HG03045 (cell line): ENCODE results near the gene GPRC5B.

ENCODE experiments used
- ATAC-seq: cut with Tn5 transposase; IDR thresholded peaks from one replicate; pipeline ENCODE4 v1.9.1; 2021; ENCODE audit warnings: mild to moderate bottlenecking, moderate library complexity; ENCODE audit not compliant: unreplicated experiment

GPRC5B gene

DNA sequence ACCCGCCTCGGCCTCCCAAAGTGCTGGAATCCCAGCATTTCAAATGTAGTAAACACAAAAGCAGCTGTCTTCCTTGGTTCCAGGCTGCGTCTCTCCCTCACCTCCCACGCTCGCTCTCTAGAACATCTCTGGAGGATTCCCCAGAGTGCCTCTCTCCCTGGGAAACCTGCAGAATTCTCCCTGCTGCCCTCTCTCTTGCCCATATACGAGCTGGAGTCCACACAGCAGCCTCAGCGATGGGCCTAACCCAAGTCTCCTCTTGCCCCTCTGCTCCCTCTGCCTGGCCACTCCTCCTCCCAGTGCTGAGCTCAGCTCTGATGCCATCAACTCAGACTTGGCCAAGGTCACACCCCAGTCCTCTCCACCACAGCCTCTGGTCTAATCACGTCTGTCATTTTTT, 10.6 kb downstream of the GPRC5B start:
- ATAC-seq, result no peak

DNA sequence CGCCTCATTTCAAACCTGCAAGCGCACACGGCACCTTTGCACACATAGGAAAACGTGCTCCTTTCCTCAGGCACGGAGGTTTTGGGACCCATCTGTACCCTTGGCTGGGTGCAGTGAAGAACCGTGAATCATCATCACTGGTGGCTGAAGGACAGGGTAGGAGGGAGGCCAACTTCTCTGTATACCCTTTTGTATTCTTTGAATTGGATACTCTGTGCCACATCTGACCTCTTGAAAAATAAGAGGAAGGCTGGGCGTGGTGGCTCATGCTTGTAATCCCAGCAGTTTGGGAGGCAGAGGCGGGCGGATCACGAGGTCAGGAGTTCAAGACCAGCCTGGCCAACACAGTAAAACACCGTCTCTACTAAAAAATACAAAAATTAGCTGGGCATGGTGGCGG, 11.7 kb downstream of the GPRC5B start:
- ATAC-seq, result no peak

DNA sequence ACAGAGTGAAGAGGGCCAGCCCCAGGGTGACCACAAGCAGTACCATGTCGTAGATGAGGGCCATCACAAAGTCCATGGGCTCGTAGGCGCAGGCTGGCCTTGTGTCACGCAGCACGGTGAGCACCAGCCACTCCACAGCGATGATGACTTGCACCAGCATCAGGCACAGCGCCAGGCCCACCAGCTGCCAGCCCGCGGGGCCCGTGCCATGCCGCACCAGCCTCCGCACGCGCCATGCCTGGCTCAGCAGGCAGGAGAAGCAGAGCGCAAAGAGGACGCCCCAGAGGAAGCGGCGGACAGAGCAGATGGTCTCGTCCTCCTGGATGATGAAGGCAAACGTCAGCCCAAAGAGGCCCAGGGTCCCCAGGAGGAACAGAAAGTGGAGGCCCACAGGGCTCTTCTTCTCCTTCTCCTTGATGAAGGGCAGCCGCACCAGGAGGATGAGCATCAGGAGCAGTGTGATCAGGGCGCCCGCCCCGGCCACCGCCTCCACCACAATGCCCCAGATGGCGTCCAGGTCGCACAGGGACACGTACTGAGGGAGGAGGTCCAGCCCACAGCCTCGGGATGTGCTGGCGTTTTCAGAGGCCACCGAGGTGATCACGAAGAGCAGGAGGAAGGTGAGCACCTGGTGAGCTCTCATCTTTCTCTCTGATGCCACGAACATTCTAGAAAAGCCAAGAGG, 12.3 kb downstream of the GPRC5B start:
- ATAC-seq, result no peak

DNA sequence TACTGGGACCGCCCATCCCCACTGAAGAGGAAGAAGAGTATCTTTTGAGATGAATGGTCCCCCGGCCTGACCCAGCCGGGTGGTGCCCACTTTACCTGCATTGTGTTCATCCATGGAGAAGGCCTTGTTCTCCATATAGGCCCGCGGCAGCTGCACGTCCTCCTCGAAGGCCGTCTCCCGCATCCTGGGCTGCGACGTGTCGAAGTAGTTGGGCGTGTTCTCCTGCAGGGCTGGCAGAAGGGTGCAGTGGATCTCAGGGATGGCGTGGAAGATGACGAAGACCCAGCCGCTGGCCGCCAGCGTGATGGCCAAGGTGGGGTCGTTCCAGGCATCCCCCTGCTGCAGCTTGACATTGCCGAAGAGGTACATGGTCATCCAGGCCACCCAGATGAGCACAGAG, 12.9 kb downstream of the GPRC5B start:
- no peak for ATAC-seq

DNA sequence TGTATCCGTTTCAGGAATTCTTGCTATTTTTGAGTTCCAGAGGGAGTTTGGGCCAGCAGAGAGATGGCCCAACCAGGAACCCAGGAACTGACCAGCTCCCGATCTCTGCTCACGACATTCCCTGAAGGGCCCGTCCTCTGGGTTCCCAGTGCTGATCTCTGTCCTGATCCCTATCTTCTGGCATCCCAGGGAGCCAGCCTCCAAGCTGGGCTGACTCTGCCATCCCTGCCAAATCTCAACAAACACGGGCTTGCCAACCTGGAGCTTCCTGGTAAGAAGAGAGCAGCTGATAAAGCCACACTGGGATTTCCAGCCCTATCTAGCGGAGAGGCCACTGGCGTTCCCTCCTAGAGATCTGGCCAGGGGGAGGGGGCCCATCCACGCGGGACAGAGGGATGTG, 16.2 kb downstream of the GPRC5B start:
- ATAC-seq, result no peak

DNA sequence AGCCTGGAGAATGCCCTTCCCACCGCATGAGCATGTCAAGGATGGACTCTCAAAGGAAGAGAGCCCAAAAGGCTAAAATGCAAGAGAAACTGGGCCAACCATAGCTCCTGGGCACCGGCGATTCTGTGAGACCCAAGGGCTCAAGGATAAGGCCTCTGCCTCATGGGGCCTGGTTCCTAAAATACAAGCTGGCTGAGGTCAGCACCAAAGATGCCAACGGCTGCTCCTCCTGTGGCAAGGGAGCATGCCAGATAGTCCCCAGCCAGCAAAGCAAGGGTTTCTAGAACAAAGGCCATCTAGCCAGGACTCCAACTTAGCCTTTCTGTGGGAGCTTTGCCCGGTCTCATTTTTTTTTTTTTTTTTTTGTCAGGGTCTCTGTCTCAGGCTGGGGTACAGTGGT, 20.1 kb downstream of the GPRC5B start:
- ATAC-seq, result no peak

DNA sequence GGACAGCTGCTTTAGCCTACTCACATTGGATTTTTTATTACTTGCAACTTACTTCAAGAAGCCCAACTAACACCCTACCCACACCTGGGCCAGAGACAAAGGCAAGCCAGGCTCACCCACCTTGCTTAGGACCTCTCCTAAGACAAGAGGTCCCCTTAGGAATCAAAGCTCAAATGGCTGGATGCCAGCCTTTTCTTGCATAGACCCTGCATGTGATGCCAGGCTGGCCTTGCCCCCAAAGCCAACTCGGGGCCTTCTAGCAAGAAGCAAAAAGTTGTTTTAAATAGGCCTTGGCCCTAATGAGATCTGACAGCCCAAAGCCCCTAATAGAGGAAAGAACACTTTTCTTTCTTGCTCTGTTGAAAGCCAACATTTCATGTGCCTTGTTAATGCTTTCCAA, 20.7 kb downstream of the GPRC5B start:
- ATAC-seq, result no peak

DNA sequence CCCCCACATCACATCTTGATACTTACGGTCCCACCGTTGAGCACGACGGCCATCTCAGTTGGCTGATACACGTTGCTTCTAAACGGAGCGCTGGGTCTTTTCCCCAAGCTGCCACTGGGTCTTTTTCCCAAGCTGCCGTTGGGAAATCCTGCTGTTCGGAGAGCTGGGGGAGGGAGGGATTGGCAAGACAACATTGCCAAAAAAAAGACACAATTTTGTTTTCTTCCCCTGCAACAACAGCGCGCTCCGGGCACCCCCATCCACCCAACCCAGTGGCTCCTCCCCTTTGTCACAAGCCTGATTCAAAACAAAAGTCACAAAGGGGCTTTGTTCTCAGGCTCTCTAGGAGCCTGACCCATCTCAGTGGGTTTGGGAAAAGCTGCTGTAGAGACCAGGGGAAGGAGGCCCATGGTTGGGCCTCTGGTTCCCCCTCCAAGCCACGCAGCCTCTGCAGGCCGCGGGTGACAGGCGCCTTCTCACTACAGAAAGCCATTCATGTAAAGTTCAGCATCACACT, 22.8 kb downstream of the GPRC5B start:
- ATAC-seq, result no peak

DNA sequence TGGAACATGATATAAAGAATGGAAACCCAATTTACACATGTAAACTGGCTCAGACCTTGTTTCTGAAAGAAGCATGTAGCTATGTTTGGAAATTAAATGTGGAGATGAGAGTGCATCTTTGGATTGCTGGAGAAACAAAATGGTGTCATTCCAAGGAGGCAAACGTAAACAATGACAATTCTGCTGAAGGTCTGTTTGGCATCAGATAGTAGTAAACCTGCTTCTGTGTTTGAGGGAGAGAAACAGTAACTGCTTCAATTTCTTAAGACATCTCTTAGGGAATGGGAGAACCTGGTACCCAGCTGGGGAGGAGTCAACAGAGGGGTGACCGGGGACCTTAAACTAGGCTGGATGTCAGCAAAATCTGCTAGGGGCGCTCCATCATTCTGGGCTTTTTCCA, 23.5 kb downstream of the GPRC5B start:
- ATAC-seq, result no peak

DNA sequence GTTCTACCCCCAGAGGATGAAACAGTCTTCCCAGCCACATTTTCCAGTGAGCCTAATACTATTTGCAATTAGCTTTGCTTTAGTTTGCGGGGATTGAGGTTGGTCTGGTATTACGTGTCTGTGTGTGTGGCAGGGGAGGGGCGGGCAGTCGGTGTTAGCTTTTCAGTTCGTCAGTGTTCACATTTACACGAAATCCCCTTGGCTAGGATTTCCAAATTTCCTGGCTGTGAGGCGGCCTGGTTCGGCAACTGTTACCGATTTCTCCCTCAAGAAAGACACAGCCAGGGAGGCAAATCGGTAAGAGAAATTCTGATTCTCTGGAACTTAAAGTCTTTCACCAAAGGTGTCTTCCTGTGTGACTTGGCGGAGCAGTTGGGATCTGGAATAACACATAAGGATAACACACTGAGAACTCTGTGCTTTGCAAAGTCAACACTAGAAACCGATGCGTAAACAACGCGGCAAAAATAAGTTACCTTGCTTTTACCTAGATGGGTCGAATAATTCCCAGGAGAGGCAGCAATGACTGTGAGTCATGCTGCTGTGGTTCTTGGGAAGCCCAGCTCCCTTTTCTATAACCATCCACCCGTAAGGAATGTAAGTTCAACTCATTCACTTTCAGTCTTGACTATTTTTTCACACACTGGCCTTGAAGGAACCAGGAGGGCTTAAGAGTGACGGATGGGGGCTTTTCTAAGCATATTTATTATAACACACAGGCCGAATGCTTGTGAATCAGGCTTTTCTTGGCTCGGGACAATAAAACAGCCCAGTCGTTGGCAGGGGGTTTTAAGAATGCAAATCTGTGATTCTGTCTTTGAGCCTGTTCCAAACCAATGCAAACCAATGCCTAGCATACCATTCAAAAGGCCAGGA, 24.2 kb downstream of the GPRC5B start:
- ATAC-seq, result no peak

DNA sequence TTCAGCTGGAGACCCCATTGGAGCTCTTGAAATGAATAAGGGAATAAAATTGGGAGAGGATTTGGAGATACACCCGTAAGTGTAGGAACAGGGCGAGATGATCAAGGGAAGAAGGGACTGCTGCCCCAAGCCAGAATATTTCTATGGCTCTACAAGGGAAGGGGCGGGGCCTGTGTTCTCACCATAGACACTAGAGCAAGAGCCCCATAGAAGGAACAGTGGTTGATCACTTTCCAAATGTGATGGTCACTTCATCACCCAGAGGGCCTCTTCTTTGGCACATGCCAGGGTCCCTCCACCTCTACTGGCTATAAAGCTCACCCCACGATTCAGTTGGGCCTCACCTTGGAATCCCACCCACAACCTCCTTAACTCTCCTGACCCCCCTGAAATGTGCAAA, 25.0 kb downstream of the GPRC5B start:
- no peak for ATAC-seq

DNA sequence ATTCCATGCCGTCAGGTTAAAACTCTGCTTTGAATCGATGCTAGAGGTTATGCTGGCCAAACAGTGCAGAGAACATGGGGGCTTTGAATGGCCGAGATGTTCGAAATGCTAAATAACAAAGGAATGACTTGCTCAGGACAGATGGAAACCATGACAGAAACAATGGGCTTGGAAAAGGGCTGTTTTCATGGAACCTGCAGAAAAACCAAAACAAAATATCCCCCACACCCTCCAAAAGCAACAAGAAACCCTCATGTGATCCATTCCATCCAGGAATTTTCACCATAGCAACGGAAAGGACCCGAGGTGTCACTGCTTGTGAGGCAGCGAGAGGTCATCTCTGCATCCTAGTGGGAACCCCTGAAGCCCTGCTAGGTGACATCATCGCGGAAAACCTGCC, 25.5 kb downstream of the GPRC5B start:
- no peak for ATAC-seq

DNA sequence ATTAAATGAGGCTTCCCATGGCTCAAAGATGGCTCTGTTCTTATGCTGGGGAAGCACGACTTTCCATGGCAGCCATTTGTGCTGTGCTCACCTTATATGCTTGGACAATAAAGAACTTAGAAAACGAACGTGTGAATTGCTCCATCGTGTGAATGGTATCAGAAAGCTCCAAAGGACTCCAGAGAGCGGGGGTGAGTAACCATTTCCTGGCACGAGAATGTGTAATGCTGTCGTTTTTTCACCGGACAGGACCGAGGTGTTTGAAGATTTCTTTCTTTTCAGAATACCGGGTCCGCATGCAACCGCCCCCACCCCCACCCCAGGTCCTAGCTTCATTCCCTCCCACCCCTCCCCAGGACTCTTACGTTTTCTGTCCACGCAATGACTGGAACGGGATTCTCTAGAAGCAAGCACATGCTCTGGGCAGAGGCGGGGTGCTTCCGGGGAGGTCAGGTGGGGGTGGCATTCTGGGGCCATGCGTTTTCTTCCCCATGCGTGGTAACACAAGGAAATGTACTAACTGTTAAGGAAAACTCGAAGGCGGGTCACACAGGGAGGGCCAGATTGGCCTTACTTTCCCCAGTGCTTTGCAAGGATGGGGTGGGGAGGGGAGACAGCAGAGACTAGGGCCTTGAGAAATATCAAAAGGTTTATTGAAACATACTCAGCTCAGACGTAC, 26.2 kb downstream of the GPRC5B start:
- no peak for ATAC-seq

DNA sequence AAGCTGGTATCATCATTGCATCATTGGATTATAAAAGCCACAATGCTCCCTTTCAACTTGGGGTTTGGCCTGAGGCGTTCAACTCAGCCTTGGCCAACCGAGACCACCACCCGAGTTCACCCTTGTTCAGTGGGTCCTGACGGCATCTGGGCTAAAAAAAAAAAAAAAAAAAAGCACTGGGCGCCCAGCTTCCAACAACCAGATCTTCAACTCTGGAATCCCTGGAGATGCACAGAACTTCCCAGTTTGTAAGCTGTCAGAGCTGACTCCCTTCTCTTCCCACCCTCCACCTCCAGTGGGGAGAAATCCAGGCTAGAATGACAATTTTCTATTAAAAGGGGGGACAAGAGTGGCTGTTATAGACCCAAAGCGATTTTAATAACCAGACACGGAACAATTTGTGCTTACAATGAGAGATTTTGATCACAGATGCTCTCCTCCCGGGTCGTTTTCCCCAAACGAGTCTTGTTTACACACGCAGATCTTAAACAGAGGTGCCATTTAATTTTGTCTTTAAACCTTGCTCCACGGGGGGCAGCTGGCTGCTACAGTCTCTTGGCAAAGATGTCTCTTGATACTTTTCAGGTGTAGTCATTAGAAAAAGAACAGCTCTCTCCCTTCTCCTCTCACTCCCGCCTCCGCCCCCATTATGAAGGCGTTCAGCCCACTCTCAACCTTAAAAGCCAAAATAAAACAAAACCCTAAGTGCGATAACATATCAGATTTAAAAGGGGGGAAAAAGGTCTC, 26.9 kb downstream of the GPRC5B start:
- ATAC-seq, result no peak

DNA sequence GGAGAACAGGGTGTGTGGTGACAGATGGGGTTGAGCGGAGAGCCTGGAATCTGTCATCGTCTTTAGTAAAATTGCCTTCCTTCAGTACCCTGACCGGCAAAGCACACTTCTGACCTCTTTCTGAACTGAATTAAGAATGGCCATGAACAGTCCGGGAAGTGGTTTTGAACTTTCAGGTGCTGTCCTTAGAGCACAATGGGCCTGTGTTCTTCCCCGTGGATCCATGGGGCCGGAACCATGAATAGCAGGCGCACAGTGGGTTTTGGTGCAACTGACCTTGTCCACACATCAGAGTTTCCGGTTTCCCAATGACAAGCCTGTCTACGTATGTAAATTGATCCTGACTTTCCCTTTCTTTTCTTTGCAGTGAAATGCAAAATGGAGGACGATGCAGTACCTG, 28.5 kb downstream of the GPRC5B start:
- ATAC-seq, result no peak

DNA sequence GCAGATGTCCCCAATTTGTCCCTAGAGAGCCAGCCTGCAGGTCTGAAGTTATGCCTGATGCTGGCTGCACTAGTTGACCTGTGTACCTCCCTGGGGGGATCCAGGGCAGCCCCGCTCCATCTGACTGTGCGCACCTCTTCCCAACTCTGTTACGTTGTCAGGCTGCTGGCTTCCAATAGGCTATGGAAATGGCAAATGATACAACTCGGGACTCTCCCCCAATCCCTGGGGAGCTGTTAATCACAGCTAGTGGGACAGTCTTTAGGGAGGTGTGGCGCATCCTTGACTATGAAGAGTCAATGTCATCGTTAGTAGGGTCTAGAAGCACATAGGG, 30.1 kb downstream of the GPRC5B start:
- ATAC-seq, result no peak

DNA sequence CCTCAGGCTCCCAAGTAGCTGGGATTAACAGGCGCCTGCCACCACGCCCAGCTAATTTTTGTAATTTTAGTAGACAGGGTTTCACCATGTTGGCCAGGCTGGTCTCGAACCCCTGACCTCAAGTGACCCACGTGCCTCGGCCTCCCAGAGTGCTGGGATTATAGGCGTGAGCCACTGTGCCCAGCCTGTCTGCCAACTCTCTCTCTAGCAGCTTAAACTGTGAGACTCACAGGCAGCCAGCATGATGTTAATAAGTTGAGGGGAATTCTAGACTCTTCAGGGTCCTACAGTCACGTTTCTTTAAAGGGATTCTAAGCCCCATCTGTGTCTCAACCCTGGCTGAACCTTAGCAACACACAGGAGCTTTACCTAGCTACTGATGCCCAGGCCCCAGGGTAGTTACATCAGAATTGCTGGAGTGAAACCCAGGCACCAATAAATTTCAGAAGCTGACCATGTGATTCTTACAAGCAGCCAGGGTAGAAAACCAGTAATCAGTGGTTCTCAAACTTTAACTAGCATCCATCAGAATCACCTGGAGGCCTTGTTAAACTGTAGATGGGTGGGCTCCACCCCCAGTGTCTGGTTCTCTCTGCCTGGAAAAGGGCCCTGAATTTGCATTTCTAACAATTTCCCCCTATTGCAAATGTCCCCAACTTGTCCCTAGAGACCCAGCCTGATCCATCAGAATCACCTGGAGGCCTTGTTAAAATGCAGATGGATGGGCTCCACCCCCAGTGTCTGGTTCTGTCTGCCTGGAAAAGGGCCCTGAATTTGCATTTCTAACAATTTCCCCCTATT, 30.7 kb downstream of the GPRC5B start:
- ATAC-seq, result no peak

DNA sequence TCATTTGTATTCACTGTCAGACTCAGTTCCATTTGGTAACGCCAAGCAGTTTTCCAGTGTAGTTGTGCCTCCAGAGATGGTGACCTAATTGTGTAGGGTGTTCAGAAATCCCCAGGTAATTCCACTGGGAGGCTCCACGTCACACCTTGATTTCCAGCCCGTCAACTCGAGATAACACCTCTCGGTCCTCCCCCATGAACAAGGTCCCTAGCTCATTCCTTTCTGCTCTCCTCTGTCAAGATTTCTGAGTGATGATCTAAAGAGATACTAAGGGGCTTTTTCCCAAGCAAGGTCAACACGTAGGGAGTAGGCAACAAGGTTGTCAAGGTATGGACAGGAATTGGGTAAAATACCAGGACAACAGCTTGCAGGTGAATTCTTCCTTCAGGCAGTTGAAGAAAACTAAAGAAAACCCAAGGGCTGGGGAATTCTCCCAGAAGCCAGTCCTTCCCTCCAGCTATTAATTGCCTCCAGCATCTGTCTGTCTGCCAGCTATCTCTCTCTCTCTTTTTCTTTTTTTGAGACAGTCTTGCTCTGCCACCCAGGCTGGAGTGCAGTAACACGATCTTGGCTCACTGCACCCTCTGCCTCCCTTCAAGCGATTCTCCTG, 31.4 kb downstream of the GPRC5B start:
- no peak for ATAC-seq

DNA sequence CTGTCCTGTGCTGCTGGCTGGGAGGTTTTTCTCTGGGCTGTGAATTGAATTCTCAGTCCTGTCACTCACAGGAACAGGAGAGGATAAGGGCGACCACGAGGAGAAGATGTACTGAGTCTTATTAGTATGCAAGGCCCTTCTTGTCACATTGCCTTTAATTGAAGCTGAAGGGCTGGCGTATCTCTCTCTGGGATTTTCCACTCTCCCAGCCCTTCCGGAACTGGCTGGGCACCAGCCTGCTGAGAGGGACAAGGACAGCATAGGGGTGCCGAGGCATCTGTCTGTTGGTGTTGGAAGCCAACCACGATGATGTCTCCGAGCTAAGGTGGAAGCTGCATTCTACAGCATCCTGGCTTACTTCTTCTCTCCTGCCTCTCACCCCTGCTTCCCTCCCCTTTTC, 33.2 kb downstream of the GPRC5B start:
- no peak for ATAC-seq
